HUES64 (cell line): ENCODE measurements around the gene CENPP.

Experiments used
- H3K27ac ChIP-seq: 2 replicates; pipeline ENCODE4 v1.7.0; 2013; ENCODE audit warnings: low read depth, low read length, inconsistent platforms
- H3K27me3 ChIP-seq: 2 replicates; pipeline ENCODE4 v1.6.1; 2013; ENCODE audit warnings: mild to moderate bottlenecking, low read length; ENCODE audit not compliant: insufficient read depth
- H3K36me3 ChIP-seq: 2 replicates; pipeline ENCODE4 v1.6.1; 2013; ENCODE audit warnings: mild to moderate bottlenecking, low read length; ENCODE audit not compliant: insufficient read depth
- H3K4me1 ChIP-seq: 2 replicates; pipeline ENCODE4 v1.6.1; 2013; ENCODE audit warnings: mild to moderate bottlenecking, low read length, moderate library complexity; ENCODE audit not compliant: insufficient read depth
- H3K4me3 ChIP-seq: 2 replicates; pipeline ENCODE4 v1.5.1; 2013; ENCODE audit warnings: mild to moderate bottlenecking, low read length, moderate library complexity
- H3K9ac ChIP-seq: 2 replicates; pipeline ENCODE4 v1.6.1; 2013; ENCODE audit warnings: mild to moderate bottlenecking, low read depth, low read length
- H3K9me3 ChIP-seq: 2 replicates; pipeline ENCODE4 v1.6.1; 2013; ENCODE audit warnings: low read depth, low read length; ENCODE audit not compliant: insufficient read depth
- WGBS: fragments of 150-250, 120-280 bp; methylation state at CpG from one replicate; pipeline ENCODE4 v1.1.7; 2013; ENCODE audit warnings: missing lambda C conversion rate; 5-methylcytosine and 5-hydroxymethylcytosine counted together

CENPP gene

DNA sequence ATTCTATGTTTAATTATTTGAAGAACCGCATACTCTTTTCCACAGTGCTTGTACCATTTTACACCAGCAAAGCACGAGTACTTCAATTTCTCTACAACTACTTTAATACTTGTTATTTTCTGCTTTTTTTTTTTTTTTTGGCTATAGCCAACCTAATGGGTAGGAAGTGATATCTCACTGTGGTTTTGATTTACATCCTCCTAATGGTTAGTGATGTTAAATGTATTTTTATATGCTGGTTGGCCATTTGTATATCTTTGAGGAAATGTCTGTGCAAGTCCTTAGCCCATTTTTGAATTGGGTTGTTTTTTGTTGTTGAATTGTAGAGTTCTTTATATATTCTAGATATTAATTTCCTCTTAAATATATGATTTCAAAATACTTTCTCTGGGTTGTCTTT is 56.0 kb downstream of the CENPP start:
- no peaks in the 10 kb centered on the region for H3K36me3 ChIP-seq
- peaks cover 36% of the 10 kb centered on the region for H3K4me1 ChIP-seq
- H3K27ac ChIP-seq = no peak overlapping the region
- no peak overlapping the region for H3K9ac ChIP-seq
- no peaks in the 10 kb centered on the region for H3K9me3 ChIP-seq
- H3K4me3 ChIP-seq = no peak overlapping the region
- no CpG with 5 or more reads among the region's 2 CpGs for WGBS
- H3K27me3 ChIP-seq = no peaks in the 10 kb centered on the region

DNA sequence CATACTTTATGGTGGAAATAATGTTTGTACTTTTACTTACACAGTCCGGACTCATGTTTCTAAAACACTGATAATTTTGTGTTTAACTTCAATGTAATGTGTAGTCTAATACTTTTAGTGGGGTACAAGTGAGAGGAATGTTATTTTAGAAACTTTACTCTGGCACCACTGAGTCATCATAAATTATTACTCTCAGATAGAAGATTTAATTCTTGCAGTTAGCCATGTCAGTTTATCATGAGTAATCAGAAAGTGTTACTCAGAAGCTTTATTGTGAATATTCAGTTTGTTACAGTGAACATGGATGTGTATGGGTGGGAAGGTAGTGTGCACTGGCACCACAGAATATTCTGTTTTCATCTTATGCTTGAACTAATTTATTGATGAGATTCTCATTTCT is 58.6 kb downstream of the CENPP start:
- H3K27ac ChIP-seq = no peak overlapping the region
- no CpG with 5 or more reads among the region's 1 CpG for WGBS

DNA sequence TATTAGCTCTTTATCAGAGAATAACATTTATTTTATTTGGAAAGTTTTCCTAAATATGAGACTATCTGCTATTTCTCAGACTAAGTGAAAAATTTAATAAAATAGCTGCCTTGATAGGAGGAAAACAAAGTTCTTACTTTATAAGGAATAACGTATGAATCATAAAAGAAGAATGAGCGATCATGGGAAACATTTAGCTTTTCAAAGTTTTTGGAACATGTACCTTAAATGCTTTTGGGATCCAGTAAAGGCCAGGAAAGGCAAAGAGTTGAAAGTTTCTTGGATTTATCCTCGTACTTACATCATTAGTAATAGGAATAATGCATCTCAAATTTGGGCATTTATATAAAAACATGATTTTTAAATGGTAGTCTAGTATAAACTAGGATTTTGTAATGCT is 59.2 kb downstream of the CENPP start:
- H3K27me3 ChIP-seq = no peaks in the 10 kb centered on the region
- no peak overlapping the region for H3K27ac ChIP-seq
- no peak overlapping the region for H3K4me3 ChIP-seq
- no peaks in the 10 kb centered on the region for H3K9me3 ChIP-seq
- peaks cover 9% of the 10 kb centered on the region for H3K4me1 ChIP-seq
- H3K9ac ChIP-seq = no peak overlapping the region
- no peaks in the 10 kb centered on the region for H3K36me3 ChIP-seq
- WGBS = 85% methylated on average over 2 of the region's 3 CpGs

More for the DNA sequence above, 58.6 kb downstream of the CENPP start:
- Histone ChIP-seq H3K4me1 (peaks cover 15% of the 10 kb centered on the region), H3K4me3 (no peak overlapping the region), H3K9ac (no peak overlapping the region), H3K27me3 (no peaks in the 10 kb centered on the region), H3K9me3 (no peaks in the 10 kb centered on the region), H3K36me3 (no peaks in the 10 kb centered on the region)

DNA sequence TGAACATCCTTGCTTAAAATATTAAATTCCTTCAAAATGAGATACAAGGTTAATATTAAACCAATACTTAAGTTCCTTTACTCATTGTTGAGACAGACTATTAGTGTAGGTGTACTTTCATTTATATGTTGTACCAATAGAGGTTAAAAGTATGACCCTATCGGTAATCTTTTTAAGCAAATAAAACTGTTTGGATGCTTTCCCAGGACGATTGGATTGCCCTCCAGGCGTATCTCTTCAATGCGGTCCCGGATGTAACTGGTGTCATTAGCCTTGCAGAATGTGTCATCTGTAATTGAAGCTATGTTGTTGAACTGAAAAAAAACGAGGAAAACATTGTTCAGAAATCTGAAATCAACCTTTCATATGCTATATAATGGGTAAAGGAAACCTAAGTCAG is 59.7 kb downstream of the CENPP start:
- H3K4me3 ChIP-seq = no peak overlapping the region
- WGBS = 95% methylated on average over 5 of the region's 6 CpGs
- H3K27me3 ChIP-seq = no peaks in the 10 kb centered on the region
- H3K9me3 ChIP-seq = no peaks in the 10 kb centered on the region
- H3K36me3 ChIP-seq = no peaks in the 10 kb centered on the region
- H3K9ac ChIP-seq = no peak overlapping the region
- peaks cover 4% of the 10 kb centered on the region; the same call in 1 of the 2 replicates for H3K4me1 ChIP-seq
- no peak overlapping the region for H3K27ac ChIP-seq

DNA sequence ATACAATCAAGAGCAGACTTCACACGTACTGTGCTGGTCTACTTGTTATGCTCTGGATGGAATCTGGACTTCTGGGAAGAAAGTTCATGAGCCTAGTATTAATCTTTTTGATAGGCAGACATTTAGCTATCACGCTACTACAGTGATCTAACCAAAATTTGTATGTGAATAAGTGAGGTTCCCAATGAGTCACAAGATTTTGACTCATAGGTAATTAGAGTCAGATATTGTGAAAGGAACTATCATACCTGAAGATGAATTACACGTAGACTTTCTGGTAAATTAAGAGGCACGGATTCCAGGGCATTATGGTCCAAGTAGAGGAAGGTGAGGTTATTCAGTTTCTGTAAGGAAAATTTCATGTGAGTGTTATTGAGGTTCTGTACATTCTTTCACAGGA is 60.2 kb downstream of the CENPP start:
- H3K27ac ChIP-seq = no peak overlapping the region
- no peak overlapping the region for H3K4me3 ChIP-seq

DNA sequence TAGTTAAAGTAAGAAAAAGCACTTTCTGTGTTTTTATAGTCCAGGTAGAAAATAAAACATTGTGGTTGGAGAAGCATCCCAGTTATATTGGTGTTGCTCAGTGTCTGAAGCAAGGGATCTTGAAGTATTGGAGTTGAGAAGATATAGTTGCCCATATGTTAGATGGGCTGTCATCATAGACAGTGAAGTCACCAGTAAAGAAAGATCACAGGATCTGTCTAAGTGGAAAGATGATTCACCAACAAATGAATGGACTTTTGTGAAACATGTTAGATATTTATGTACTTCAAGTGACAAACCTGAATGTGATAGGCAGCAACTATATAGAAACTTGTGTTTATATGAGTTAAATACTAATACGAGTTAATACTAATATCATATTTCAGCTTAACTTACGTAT is 66.9 kb downstream of the CENPP start:
- Histone ChIP-seq H3K4me3 (no peak overlapping the region), H3K36me3 (no peaks in the 10 kb centered on the region), H3K4me1 (no peaks in the 10 kb centered on the region), H3K9me3 (0 out of 2 replicates have a peak, but pooled peaks cover 2% of the 10 kb centered on the region), H3K9ac (no peak overlapping the region), H3K27ac (no peak overlapping the region), H3K27me3 (no peaks in the 10 kb centered on the region)
- 100% methylated on average over 1 of the region's 2 CpGs for WGBS

More for the DNA sequence above, 60.2 kb downstream of the CENPP start:
- WGBS = 96% methylated on average over 4 of the region's 4 CpGs
- H3K4me1 ChIP-seq = no peaks in the 10 kb centered on the region
- no peaks in the 10 kb centered on the region for H3K36me3 ChIP-seq
- no peaks in the 10 kb centered on the region for H3K27me3 ChIP-seq
- H3K9me3 ChIP-seq = no peaks in the 10 kb centered on the region
- no peak overlapping the region for H3K9ac ChIP-seq

DNA sequence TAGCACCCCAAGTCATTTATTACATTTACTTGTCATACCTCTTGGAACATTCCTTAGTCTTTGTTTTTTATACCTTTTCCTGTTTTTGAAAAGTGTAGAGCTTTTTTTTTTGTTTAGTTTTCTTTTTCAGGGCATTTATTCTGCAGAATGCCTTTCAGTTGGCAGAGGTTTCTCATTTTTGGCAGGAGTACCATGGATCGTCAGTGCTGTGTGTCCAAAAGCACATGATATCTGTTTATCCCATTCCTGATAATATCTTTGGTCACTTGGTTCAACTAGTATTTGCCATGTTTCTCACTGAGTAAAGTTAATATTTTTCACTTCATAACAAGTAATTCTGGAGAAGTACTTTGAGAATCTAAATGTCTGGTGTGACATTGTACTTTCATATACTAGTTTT is 67.9 kb downstream of the CENPP start:
- no peaks in the 10 kb centered on the region for H3K27me3 ChIP-seq
- no peaks in the 10 kb centered on the region for H3K36me3 ChIP-seq
- H3K4me1 ChIP-seq = no peaks in the 10 kb centered on the region
- H3K4me3 ChIP-seq = no peak overlapping the region
- H3K9me3 ChIP-seq = 0 out of 2 replicates have a peak, but pooled peaks cover 4% of the 10 kb centered on the region
- 100% methylated on average over 1 of the region's 1 CpG for WGBS
- H3K9ac ChIP-seq = no peak overlapping the region
- H3K27ac ChIP-seq = no peak overlapping the region

DNA sequence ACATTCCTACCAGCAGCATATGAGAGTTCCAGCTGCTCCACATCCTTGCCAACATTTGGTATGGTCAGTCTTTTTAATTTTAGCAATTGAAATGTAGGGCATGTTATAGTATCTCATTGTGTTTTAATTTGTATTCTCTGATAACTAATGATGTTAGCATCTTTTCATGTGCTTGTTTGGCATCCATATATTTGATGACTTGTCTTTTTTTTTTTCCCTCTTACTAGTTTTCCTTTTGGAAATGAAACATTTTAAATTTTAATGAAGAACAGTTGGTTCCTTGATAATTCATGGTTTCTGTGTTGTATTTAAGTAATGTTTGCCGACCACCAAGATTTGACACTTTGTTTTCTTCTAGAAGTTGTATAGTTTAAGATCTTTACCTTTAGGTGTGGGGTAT is 69.9 kb downstream of the CENPP start:
- H3K4me1 ChIP-seq = no peaks in the 10 kb centered on the region
- 0 out of 2 replicates have a peak, but pooled peaks cover 4% of the 10 kb centered on the region for H3K9me3 ChIP-seq
- 95% methylated on average over 1 of the region's 1 CpG for whole genome bisulfite sequencing
- no peaks in the 10 kb centered on the region for H3K27me3 ChIP-seq
- H3K9ac ChIP-seq = no peak overlapping the region
- no peak overlapping the region for H3K27ac ChIP-seq
- H3K4me3 ChIP-seq = no peak overlapping the region
- no peaks in the 10 kb centered on the region for H3K36me3 ChIP-seq

DNA sequence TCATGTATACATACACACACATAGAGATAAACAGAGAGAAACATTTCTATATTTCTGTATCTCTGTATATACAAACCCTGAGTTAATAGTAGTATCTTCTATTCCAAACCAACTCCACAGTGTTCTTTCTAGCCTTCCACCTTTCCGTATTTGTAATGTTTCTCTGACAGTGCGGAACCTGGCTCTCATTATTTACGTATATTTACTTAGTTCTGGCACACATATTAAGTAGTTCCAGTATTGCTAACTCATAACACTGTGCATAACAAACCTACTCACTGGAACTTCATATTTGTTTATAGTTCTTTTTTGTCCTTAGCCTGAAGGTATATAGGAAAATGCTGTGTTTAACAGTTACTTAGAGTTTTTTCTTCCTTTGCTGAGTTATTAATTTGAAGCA is 72.1 kb downstream of the CENPP start:
- H3K9ac ChIP-seq = no peak overlapping the region
- no peaks in the 10 kb centered on the region for H3K36me3 ChIP-seq
- H3K9me3 ChIP-seq = 0 out of 2 replicates have a peak, but pooled peaks cover 4% of the 10 kb centered on the region
- H3K27me3 ChIP-seq = no peaks in the 10 kb centered on the region
- 100% methylated on average over 3 of the region's 3 CpGs for WGBS
- H3K27ac ChIP-seq = no peak overlapping the region
- H3K4me1 ChIP-seq = no peaks in the 10 kb centered on the region
- no peak overlapping the region for H3K4me3 ChIP-seq

DNA sequence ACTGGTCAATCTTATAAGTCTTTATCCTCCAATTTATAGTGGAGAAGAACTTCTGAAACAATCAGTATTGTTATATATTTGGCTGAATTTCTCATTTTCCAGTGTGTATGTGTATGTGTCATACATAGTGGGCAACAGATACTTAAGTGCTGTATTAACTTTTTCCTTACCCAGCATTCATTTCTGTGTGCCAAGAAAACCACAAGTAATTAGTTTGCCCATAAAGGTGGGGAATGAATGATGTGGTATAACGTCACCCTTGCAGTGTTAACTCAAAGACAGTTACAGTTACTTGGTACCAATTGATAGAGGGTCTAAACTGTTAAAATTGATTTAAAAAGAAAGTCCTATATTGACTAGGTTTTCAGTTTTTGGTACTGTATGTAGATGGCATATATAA is 76.6 kb downstream of the CENPP start:
- Histone ChIP-seq H3K4me3 (no peak overlapping the region), H3K9me3 (0 out of 2 replicates have a peak, but pooled peaks cover 4% of the 10 kb centered on the region), H3K36me3 (no peaks in the 10 kb centered on the region), H3K4me1 (no peaks in the 10 kb centered on the region), H3K9ac (no peak overlapping the region), H3K27me3 (no peaks in the 10 kb centered on the region), H3K27ac (no peak overlapping the region)
- 86% methylated on average over 1 of the region's 1 CpG for WGBS

DNA sequence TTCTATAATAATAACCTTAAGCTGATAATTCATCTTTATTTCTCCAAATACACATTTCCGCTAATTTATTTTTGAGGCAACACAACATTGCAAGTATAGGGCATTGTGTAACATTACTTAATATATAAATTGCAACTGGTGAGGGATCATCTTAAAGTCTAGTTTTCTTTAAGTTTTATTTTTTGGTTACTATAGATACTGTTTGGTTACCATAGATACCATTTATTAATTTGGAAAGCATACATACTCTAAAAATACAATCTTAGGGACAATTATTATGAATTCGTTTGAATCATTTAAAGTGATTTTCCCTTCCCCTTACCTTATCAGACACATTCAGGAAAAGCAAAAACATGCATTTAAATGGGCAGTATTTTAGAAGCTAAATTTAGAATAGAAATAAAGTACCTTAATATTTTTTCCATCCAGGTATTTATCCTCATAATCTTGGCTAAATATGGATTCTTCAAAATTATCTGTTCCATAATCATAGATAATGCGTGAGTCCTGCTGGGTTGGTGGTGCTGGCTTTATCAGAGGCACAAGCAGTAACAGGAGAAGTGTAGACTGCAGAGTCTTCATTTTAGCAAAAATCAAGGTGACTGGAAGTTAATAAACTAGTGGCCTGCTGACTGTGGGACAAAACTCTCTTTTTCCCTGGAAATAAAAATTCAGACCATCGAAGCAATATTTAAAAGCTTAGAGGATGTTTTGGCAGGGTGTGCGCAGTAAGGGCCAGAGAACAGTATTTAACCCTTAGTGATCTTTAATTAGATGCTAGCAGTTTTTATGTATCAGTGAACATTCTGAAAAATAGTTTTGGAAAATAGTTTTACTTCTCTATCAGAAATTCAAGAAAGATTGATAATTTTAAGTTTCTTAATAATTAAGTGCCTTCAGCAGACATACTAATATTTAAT is 77.3 kb downstream of the CENPP start:
- no peaks in the 10 kb centered on the region for H3K36me3 ChIP-seq
- no peaks in the 10 kb centered on the region for H3K4me1 ChIP-seq
- no peak overlapping the region for H3K9ac ChIP-seq
- H3K9me3 ChIP-seq = no peaks in the 10 kb centered on the region
- H3K27me3 ChIP-seq = no peaks in the 10 kb centered on the region
- no peak overlapping the region for H3K27ac ChIP-seq
- no peak overlapping the region for H3K4me3 ChIP-seq
- WGBS = 97% methylated on average over 4 of the region's 5 CpGs
